ENCODE measurements around the gene CSNK1A1L. TPM values are rescaled to one million over a fixed set of nuclear protein-coding genes. Genes with fewer than 3 reads are reported as not detected.

The CSNK1A1L gene
- total RNA-seq (not detected in 2 replicates), polyA plus RNA-seq (not detected in 2 replicates), polyA minus RNA-seq (ENCODE audit: low replicate concordance) (not detected in 2 replicates)
- not detected in 2 replicates for polyA plus RNA-seq (2012)

- no peak within 1 kb of the TSS for H3K9ac ChIP-seq (ENCODE audit: insufficient read depth, low read length)
- no peaks in the 10 kb centered on the region for H3K27me3 ChIP-seq (ENCODE audit: control insufficient read depth, insufficient read depth, low read length)
- no peak within 1 kb of the TSS for H3K27ac ChIP-seq (ENCODE audit: insufficient read depth, low read length)
- no peak within 1 kb of the TSS for H2AFZ ChIP-seq (ENCODE audit: low read length)
- no peak within 1 kb of the TSS for H3K4me3 ChIP-seq (replicated peaks in 1 of 4; ENCODE audit: control extremely low read depth in 1 of 4, insufficient read depth in 1 of 4, low read depth in 3 of 4, low read length in 4 of 4)
- no peaks in the 10 kb centered on the region for H3K79me2 ChIP-seq (ENCODE audit: control insufficient read depth, insufficient read depth, low read length)
- no peak for DNase-seq (ENCODE audit: low read depth in 2 of 2)
- no peaks in the 10 kb centered on the region for H4K20me1 ChIP-seq (ENCODE audit: control insufficient read depth, extremely low read depth, insufficient read depth, low read length)
- H3K4me1 ChIP-seq (ENCODE audit: control insufficient read depth, extremely low read depth, insufficient read depth, low read length): peaks cover 2% of the 10 kb centered on the region
- TF ChIP-seq CTCF (conservative IDR thresholded peaks at IDR 0.05 in 1 of 2, IDR thresholded peaks at IDR 0.05 in 1 of 2; ENCODE audit: low read depth in 1 of 2, low read length in 2 of 2): no peak
- no peak for TF ChIP-seq EZH2 (IDR thresholded peaks at IDR 0.05; ENCODE audit: low read length, missing control alignments)
- H3K4me2 ChIP-seq (ENCODE audit: extremely low read depth, insufficient read depth, low read length): no peak within 1 kb of the TSS
- no peaks in the 10 kb centered on the region for H3K36me3 ChIP-seq (ENCODE audit: control insufficient read depth, insufficient read depth, low read length)
- no peaks in the 10 kb centered on the region for H3K9me3 ChIP-seq (ENCODE audit: control insufficient read depth, insufficient read depth, low read depth, low read length)
Measured at GRCh38 chr13:37105251-37105714, at the start of gene CSNK1A1L. Gene CSNK1A1L (minus strand): TSS chr13:37105664. CDS start chr13:37105256, 408 bp downstream.

GRCh38 chr13:37149380-37149779, 43.9 kb upstream of the CSNK1A1L start:
- Histone ChIP-seq H3K4me1 (ENCODE audit: control insufficient read depth, extremely low read depth, insufficient read depth, low read length) (peaks cover 3% of the 10 kb centered on the region), H3K4me2 (ENCODE audit: extremely low read depth, insufficient read depth, low read length) (no peak overlapping the region), H3K79me2 (ENCODE audit: control insufficient read depth, insufficient read depth, low read length) (no peaks in the 10 kb centered on the region), H3K9ac (ENCODE audit: insufficient read depth, low read length) (no peak overlapping the region), H3K9me3 (ENCODE audit: control insufficient read depth, insufficient read depth, low read depth, low read length) (no peaks in the 10 kb centered on the region), H3K27me3 (ENCODE audit: control insufficient read depth, insufficient read depth, low read length) (no peaks in the 10 kb centered on the region), H3K36me3 (ENCODE audit: control insufficient read depth, insufficient read depth, low read length) (no peaks in the 10 kb centered on the region), H3K4me3 (replicated peaks in 1 of 4; ENCODE audit: control extremely low read depth in 1 of 4, insufficient read depth in 1 of 4, low read depth in 3 of 4, low read length in 4 of 4) (no peak overlapping the region), H4K20me1 (ENCODE audit: control insufficient read depth, extremely low read depth, insufficient read depth, low read length) (no peaks in the 10 kb centered on the region), H3K27ac (ENCODE audit: insufficient read depth, low read length) (no peak overlapping the region), H2AFZ (ENCODE audit: low read length) (no peak overlapping the region)
- DNase-seq (ENCODE audit: low read depth in 2 of 2): no peak
- TF ChIP-seq CTCF (conservative IDR thresholded peaks at IDR 0.05 in 1 of 2, IDR thresholded peaks at IDR 0.05 in 1 of 2; ENCODE audit: low read depth in 1 of 2, low read length in 2 of 2): no peak
- no peak for TF ChIP-seq EZH2 (IDR thresholded peaks at IDR 0.05; ENCODE audit: low read length, missing control alignments)

- Histone ChIP-seq H3K4me3 (replicated peaks in 1 of 4; ENCODE audit: control extremely low read depth in 1 of 4, insufficient read depth in 1 of 4, low read depth in 3 of 4, low read length in 4 of 4) (no peak overlapping the region), H3K9ac (ENCODE audit: insufficient read depth, low read length) (no peak overlapping the region), H2AFZ (ENCODE audit: low read length) (no peak overlapping the region), H3K27me3 (ENCODE audit: control insufficient read depth, insufficient read depth, low read length) (no peaks in the 10 kb centered on the region), H4K20me1 (ENCODE audit: control insufficient read depth, extremely low read depth, insufficient read depth, low read length) (no peaks in the 10 kb centered on the region), H3K4me1 (ENCODE audit: control insufficient read depth, extremely low read depth, insufficient read depth, low read length) (peaks cover 4% of the 10 kb centered on the region), H3K9me3 (ENCODE audit: control insufficient read depth, insufficient read depth, low read depth, low read length) (no peaks in the 10 kb centered on the region), H3K36me3 (ENCODE audit: control insufficient read depth, insufficient read depth, low read length) (no peaks in the 10 kb centered on the region), H3K79me2 (ENCODE audit: control insufficient read depth, insufficient read depth, low read length) (no peaks in the 10 kb centered on the region), H3K4me2 (ENCODE audit: extremely low read depth, insufficient read depth, low read length) (no peak overlapping the region), H3K27ac (ENCODE audit: insufficient read depth, low read length) (no peak overlapping the region)
- DNase-seq (ENCODE audit: low read depth in 2 of 2): peak in 1 of 2 donors; percentile 67
- TF ChIP-seq EZH2 (IDR thresholded peaks at IDR 0.05; ENCODE audit: low read length, missing control alignments) (no peak), CTCF (conservative IDR thresholded peaks at IDR 0.05 in 1 of 2, IDR thresholded peaks at IDR 0.05 in 1 of 2; ENCODE audit: low read depth in 1 of 2, low read length in 2 of 2) (no peak)
Measured at GRCh38 chr13:37148501-37148900, 43.0 kb upstream of the CSNK1A1L start.
